GM21528 (cell line): Measurements from ENCODE around the gene PLCB4.

ENCODE experiments used
- ATAC-seq: cut with Tn5 transposase; IDR thresholded peaks from one replicate; pipeline ENCODE4 v1.9.1; 2021; ENCODE audit warnings: mild to moderate bottlenecking, moderate library complexity; ENCODE audit not compliant: unreplicated experiment, low FRiP score

PLCB4 gene

DNA sequence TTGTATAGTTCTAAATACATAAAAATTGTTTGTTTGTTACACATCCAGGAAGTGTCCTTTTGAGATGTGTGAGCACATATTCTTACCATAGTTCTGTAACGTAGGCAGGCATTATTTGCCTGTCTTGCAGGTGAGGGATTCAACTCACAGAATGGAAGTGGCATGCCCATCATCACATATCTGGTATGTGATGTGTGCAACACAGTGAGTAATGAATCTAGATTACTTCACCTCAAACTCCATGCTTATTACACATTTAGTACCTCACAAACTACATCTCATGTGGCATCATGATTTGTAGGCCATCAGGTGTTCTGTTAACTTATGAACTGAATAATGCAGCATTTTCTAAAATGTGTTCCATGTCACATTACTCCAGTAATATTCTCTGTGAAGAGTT is 181.6 kb downstream of the PLCB4 start:
- ATAC-seq, result no peak

DNA sequence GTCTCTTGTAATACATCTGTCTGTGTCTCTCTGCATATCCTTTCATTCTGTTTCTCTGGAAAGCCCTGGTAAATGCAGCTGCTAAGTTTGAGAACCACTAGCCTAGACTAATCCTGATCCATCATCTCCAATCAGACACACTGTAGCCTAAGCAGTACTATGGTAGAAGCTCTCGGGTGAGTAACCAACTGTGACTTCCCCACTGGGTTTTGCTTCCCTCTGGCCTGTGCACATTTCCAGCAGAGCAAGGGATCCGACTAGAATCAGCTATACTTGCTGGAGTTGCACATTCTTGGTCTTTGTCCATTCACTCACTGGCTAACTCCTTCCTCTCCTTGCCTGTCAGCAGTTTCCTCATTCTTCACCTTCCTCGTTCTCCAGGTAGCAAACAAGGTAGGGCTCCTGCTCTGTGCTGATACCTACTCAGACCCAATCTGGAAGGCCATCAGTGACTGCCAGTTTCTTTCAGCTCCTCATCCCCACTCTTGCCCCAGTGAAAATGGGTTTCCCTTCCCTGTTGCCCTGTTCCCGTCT is 184.2 kb downstream of the PLCB4 start:
- no peak for ATAC-seq

DNA sequence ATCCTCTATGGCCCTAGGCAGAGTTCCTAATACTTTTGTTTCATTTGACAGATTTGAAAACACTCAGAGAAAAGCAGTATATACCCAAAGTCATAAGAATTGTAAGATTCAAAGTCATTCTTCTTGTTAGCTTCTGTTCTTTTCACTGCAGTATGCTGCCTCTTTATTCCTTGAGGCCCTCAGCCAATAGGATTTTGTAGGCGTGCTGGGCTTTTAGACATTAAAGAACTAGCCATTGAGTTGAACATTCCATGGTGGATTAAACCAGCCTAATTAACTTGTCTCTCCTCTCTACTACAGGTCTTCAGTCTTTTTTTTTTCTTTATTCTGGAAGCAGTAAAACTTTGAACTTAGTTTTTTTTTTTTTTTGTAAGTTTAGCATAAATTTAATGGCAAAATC is 186.3 kb downstream of the PLCB4 start:
- ATAC-seq, result no peak

DNA sequence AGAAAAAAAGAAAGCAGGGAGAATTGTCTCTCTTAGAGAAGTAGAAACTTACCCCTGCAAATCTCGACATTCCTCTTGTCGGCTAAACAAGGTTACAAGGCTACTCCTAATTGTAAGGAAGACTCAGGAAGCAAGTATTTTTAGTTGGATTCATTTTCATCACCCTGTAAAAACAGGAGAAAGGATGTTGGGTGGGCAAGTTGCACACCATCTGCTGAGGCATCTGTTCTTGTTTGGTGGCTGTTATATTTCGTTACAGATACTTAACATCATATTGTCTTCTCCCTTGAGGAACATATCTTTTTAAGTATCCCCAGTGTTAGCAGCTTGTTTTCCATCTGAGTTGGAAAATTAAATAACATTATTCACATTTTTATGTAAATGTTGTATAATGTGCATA is 187.5 kb downstream of the PLCB4 start:
- no peak for ATAC-seq

DNA sequence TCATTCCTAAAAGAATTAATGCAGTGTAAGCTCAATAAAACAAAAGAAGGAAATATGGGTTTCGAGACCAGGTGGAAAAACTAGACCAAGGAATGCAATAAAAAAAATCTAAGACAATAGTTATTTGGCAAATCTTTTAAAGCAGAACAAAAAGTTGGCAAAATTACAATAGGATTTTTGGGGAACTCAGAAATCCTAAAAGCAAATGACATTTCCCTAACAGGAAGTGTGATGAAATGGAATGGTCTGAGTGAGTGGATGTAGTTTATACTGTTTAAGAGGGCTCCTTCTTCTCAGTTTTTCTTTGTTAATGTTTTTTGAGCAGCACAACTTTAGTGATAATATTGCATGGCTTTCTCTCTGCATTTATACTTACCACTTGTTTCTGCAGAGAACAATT is 190.0 kb downstream of the PLCB4 start:
- ATAC-seq, result no peak

DNA sequence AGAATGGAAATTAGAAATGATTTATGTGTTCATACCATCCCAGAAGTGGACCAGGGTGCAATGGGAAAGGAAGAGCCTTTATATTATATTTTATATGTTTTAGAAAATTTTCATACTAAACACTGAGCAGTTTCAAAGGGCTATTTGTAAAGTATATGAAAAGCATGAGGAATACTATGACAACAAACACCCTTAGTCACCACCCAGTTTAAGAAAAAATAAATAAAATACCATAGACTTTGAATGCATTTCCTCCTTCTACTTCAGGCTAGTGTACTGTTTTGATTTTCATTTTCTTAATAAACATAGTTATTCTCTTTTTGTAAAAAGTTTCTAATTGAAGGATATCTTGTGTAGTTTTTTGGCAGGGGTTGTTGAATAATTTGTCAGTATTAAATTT is 191.1 kb downstream of the PLCB4 start:
- ATAC-seq, result no peak

DNA sequence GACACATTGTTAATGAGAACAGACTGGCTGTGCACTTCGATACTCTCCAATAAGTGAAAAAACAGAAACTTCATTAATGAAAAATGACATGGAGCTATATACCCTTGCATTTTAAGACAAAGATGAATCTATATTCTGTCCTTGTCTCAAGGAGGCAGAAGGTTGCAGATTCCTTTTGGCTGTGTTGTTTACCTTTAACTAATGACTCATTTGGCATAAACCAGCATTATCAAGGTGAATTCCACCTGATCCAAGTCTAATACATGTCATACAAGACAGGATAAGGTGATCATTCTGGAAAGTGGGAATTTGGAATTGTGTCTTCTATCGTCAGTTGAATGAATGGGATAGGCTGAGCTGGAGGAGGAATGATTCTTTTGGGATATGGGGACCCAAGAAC is 192.9 kb downstream of the PLCB4 start:
- no peak for ATAC-seq

DNA sequence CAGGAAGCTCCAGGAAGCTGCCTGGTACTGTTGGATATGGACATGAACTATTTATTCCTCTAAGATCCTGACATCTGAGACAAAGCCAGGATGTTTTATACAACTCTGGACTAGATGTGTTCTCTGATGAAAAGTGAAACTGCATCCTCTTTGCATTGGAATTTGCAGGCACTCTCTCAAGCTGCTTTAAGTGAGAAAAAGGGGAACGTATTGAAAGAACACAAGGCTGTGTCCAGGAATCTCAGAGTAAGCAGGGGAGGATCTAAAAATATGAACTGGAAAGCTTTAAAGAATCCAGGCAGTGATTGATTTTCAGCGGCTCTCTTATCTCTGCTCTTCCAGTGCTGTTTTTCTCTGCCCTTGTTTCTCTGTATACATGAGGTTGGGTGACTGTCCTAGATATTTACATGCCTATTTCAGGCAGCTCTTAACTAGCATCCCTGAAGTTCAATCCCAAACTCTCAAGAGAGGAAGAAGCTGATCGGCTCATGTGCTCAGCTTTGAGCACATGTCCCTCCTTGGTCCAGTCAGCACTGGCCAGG is 193.8 kb downstream of the PLCB4 start:
- ATAC-seq, result no peak

DNA sequence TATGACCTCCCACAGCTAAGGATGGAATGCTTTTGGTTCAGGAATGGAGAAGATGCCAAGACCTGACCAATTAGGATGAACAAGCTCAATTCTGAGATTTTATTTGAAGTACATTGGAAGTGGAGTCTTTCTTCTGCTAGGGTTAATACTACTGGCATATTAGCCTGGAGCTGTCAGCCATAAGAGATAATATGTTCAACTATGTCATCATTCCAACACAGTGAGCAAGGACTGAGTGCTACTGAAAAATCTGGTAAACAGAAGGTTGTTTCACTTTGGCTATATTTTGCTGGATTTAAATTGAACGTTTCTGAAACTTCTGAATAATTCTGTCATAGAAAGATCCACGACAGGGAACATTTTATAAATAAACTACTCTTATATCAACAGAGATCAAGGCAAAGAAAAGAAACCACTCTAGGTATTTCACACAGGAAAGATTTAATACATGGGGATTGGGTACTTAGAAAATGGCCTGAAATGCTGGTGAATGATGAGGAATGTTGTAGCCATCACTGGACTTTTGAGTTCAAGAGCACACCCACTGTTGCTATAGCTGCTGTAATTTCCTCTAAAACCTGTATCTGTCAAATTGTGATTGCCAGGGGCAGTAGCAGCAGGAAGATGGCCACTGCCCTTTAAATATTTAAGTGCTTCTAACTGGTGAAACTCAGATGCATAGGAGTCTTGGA is 200.5 kb downstream of the PLCB4 start:
- ATAC-seq, result no peak

DNA sequence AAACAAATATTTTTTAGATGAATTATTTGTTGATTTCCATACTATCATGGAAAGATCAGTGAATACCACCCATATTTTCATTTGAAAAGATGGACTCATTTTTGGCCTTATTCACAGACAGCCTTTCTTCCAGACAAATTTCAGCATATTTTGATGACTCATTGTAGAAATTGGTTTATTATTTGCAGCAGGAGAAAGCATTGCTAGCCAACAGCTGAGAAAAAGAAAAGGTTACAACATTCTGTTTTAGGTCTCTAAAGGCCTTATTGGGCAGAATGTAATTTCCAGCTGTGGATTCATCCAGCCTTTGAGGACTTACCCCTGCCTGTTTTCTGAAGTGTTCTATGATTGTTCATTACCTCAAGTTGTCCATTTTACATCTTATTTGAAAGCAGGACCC is 201.9 kb downstream of the PLCB4 start:
- ATAC-seq, result no peak

DNA sequence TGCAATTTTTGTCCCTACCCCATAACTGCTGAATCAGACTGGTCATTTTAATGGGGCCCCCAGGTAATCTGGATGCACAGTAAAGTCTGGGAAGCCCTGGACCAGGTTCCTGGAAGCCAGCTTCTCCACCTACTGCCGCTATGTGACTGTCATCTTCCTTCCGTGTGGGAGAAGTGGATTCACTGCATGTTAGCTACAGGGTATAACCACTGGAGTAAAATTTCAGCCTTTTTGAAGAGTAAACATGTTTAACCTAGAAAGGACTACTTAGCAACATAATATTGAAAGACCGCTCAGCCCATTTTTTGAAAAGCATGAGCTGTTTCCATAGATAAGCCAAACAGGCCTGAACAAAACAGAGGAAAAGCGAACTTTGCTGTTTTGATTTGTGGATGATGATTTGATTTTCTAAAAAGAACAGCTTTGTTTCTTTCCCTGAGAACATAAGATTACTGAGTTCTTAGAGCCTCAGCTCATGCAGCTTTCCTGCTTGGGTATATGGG is 208.1 kb downstream of the PLCB4 start:
- no peak for ATAC-seq

DNA sequence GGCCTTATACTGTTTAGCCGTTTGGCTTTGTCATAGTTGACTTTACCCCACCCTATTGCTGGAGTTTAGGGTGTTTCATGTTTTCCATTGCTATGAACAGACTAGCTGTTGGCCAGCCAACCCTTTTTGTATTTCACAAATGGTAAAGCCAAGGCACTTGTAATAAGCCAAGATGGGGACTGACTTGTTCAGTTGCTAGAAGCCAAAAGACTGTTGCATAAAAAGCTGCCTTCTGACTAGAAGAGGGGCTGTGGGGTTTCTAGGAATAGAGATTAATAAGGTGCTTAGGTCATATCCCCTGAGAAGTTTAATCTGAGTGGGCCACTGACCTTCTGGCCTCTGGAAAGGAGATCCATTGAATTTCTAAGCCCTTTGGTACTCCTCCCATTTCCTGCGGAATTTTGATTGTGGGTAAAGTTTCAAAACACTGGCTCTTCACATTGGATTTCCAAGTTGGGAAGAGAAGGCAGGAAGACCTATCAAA is 211.1 kb downstream of the PLCB4 start:
- no peak for ATAC-seq

DNA sequence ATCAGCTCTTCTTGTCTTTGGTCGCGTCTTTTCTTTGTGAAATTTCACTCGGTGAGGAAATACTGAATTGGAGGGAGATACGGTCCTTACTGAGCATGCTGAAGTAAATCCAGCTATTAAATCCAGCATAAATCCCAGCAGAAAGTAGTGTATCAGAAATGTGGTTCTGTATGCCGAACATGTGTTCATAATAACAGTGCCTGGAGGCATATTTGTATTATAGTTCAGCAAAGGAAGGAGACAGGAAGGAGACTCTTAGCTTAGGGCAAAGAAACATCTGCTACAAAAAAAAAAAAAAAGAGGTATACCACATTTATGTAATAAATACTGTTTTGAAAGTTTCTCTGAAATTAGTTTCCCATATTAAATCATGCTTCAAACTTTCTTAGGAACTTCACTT is 211.8 kb downstream of the PLCB4 start:
- no peak for ATAC-seq

DNA sequence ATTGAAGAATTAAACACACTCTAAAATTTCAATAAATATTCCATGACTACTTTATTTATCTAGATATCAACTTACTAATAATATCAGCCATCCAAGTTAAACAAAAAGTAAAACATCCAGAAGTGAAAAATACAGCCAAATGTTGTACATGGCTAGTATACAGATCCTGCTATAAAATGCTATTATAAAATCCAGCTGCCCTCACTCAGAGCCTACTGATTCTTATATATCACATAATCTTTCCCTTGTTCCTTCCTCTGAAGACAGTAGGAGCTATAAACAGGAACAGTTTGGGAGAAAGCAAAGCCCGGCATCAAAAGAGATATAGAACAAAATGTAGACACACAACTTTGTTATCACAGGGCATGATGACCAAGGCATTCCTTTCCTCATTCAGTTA is 212.9 kb downstream of the PLCB4 start:
- no peak for ATAC-seq

DNA sequence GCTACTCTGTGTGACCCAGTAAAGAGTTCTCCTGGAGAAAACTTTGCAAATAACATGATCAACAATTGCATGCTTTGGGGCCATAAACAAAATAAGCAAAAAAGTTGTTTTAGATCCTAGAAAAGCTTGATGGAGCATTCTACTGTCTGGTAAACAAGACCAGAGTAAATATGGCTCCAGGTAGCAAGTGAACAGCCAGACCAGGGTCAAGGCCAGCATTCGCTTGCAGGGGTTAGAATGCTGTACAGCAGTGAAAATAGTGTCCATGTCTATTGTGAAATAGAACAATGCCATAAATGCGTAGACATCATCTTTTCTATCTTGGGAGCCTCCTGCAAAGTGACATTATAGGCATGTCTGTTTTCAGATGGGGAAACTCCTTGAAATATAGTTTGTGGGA is 216.7 kb downstream of the PLCB4 start:
- ATAC-seq, result no peak

DNA sequence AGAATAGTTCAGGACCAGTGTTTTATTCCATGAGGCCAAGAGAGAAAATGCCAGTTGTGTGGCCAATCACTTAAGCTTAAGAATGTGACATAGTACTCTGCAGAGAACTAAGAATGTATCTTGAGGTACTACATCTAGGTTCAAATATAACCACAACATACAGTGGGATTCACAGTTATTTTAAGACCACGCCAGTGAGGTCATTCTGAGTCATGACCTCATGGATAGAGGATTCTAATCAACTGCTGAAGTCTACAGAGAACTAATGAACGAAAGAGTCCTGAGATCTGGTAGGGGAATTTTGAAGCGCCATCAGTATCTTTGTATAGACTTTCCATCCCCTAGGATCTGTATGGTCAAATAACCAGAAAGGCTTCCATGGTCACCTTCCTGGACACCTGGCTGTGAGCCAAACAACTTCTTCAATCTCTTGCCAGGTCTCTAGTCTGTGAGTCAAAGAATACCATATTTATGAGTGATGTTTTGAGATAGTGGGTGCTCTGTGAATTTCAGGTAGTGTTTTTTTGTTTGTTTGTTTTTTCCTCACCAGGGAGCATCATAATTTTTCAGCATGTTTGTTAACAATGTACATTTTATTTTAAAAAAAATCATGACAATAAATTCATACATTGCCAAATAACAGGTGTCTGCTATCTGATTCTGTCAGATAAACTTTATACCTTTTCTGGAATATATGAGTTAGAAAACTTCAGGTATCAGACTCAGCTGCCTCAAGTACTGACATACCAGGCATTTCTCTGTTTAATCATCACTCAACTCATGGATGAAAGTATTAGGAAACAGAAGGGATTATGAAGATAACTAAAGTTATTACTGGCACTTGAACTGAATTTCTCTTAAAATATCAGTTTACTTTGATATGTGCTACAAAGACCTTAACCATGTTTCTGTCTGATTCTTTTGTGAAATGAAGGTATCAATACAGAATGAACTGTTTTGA is 217.9 kb downstream of the PLCB4 start:
- no peak for ATAC-seq

DNA sequence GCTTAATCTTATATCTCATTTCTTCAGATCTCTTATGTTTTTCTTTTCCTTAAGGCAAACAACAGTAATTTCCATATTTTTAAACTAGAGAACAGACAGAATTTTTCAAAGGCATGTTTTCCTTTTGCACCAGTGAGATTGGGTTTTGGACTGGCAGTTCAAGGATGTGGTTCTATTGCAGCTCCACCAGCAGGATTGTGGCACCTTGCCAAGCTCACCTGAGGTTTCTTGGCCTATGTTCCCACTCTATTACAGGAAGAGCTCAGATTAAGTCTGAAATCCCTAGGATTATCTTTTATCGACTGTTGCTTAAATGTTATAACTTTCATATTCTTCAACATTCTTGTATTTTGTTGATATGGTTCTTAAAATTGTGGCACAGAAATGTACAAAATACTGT is 218.9 kb downstream of the PLCB4 start:
- no peak for ATAC-seq

DNA sequence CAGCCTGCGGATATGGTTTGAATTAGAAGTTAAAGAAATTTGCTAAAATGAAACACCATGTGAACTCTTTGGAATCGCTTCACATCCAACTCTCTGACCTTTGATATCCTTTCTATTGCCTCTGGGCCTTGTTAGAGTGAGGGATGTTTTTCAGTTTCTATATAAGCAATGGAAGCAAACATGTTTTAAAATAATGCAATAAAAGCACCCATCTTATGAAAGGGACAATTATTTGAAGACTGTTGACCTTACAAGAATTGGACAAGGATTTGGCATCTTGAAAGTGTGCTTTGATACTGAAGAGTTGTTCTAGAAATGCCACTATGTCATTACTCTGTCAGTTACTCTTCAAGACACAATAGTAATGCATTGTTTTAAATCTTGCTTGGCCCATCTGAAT is 221.4 kb downstream of the PLCB4 start:
- ATAC-seq, result no peak

DNA sequence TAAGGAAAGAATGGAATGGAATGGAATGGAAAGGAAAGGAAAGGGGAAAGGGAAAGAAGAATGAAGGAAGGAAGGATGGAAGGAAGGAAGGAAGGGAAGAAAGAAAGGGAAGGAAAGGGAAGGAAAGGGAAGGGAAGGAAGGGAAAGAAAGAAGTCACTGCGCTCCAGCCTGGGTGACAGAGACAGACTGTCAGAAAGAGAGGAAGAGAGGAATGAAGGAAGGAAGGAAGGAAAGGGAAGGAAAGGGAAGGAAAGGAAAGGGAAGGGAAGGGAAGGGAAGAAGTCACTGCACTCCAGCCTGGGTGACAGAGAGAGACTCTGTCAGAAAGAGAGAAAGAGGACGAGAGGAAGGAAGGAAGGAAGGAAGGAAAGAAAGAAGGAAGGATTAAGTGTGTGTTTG is 224.3 kb downstream of the PLCB4 start:
- ATAC-seq, result no peak

DNA sequence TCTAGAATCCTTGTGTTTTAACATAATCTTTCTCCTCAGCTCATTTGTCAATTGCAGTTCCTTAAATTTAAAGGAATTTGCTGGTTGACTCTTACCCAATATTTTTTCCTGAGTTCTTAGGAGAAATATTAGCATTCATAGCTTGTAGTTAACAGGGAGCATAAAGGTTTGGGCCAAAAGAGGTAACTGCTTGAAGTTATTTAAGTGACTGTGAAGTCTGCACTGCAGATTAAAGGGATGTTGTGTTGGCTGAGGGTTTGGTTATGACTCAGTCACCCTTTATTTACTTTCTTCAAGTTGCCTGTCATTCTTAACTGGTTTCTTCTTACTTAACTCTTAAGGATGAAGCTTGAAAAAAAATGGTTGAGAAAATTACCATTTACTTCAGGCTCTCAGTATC is 225.2 kb downstream of the PLCB4 start:
- ATAC-seq, result no peak

DNA sequence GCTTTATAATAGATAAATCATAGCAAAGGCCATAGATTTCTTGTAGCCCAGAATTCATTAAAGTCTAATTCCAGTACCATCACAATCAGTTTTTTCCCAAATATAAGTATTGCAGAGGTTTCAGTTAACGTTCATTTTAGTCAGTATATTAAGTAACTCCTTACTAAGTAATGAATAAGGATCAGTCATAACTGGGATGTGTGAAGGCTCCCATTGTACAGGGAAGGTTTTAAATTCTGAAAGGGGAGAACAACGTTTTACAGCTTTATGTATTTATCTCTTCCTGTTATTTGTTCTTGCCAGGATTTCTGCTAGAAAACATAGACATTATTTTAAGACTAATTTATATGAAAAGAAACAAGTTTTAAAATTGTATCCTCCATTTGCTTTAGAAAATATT is 230.0 kb downstream of the PLCB4 start:
- no peak for ATAC-seq
